22Rv1 (cell line): ENCODE measurements around the gene NRAS.

ENCODE experiments used
- CTCF ChIP-seq: fragments of 450-650 bp; IDR thresholded peaks from 2 replicates; pipeline ENCODE4 v1.5.1; 2017; ENCODE audit warnings: mild to moderate bottlenecking
- ZFX ChIP-seq: fragments of 450-650 bp; IDR thresholded peaks from 2 replicates; pipeline ENCODE4 v1.6.1; 2017; ENCODE audit warnings: antibody characterized with exemption, borderline replicate concordance

- TF ChIP-seq CTCF: no peak
- no peak for TF ChIP-seq ZFX
Measured at GRCh38 chr1:114741963-114742746, 25.6 kb upstream of the NRAS start.
